IPS-NIHi7 (cell line): ENCODE results near the gene ETS1.

ENCODE experiments used
- DNase-seq: peaks from one replicate; pipeline ENCODE4 v3.0.0; 2012; ENCODE audit warnings: mixed read lengths; ENCODE audit errors: extremely low spot score

The ETS1 gene

DNA sequence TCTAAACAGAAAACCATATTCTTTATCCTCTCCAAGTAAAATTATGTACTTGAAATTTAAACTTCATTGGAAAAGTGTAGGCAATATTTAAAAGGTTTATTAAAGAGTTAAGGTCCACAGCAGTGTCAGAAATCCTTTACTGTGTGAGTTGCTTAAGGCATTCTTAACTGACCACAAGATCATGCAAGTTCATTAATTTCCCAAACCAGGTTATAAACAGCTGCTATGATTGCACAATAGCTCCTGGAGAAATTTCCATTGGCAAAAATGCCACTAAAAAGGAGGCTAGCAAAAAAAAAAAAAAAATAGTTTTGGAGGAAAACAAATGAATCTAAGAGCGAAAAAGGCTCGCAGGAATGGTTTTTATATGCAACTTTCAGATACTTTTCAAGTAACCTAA is 106.2 kb downstream of the ETS1 start:
- no peak for DNase-seq

- no peak for DNase-seq
These were observed 106.7 kb downstream of the ETS1 start for GRCh38 chr11:128480665-128481064.

DNA sequence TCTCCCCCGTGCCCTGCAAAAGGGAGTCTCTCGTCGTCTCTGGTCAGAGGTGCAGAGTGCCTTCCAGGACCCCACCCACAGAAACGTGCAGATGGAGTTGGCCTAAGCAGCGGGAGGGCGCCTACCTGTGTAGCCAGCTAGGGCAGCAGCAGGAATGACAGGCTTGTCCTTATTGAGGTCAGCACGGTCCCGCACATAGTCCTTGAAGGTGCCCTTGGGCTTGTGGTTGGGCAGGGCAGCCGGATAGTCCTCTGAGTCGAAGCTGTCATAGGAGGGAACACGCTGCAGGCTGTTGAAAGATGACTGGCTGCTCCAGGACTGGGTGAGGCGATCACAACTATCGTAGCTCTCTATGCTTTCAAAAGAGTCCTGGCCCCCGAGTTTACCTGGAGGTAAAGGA is 107.3 kb downstream of the ETS1 start:
- no peak for DNase-seq

GRCh38 chr11:128479144-128479543 is 108.2 kb downstream of the ETS1 start:
- no peak for DNase-seq

DNA sequence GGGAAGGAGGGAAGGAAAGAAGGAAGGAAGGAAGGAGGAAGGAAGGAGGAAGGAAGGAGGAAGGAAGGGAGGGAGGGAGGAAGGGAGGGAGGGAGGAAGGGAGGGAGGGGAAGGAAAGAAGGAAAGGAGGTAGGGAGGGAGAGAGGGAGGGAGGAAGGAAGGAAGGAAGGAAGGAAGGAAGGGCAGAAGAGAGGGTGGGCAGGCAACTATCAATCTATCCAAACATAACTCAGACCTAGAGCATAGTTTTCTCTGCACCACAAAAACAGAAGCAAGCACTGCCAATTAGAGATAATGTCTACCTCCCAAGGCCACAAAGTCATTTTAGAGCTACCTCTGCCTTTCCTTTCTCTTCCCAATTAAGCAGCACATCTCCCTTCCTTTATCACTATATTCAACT is 109.1 kb downstream of the ETS1 start:
- no peak for DNase-seq

DNA sequence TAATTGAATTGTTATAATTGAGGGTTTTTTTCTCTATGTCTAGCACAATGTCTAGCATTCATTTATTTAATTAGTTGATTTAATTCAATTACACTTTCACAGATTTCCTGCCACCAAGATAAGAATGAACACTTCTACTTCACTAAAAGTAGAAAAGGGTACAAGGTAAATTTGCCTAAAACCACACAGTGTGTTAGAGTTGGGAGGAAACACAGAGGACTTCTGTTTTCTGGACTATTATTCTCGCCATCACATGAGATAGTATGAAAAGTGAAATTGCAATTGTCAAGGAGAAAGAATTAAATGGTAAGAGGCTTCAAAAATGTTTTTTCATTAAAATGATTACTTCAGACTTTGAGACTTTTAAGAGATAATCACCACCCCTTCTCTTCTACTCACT is 109.5 kb downstream of the ETS1 start:
- no peak for DNase-seq

DNA sequence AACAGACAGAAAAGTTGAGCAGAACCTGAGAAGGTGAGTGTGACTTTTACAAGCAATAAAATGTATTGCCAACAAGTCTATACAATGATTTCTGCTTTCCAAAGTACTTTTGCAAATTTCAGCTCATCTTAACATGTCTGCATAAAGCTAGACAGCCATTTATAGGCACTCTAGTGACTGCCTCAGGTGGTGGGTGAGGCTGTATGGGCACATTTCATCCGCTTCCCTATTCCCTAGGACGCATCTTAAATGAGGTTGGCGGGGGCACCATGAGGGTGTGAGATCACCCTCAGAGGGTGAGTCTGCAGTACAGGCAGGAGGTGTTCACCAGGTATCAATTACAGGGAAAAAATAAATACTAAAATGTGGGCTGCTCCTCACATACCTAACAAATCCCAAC is 110.1 kb downstream of the ETS1 start:
- DNase-seq: no peak

DNA sequence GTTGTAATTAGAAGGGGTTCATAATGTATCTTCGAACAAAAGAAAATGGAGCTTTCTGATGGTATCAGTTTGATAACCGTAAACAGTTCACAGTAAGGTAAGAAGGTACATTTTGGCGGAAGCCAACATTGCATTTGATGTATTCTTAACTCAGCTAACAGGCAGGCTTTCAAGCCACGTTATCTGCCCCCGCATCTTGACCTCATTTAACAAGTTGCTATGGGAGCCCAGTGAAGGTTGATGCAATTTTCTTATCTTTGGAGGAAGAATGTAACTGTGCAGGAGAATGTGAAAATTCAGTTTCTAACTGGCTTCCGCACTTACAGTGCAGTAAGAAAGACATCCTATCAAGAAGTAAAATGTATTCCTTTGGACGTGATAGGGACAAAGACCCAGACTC is 110.6 kb downstream of the ETS1 start:
- no peak for DNase-seq

DNA sequence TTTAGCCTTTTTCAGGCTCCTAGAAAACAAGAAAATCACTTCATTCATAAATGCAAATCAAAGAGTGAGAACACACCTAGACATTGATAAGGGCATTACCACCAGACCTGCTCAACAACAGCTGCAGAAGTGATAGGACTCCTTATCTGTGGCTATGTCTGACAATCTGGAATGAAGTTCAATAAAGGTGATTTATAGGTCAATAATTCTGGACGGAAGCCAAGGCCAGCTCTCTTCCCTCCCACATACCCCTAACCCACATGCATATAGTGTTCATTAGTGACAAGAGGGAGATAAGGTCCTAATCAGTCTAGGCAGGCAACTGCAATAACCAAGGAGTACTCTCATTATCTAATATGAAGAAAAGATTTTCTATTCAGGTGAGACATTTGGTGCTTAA is 111.3 kb downstream of the ETS1 start:
- no peak for DNase-seq

- no peak for DNase-seq
These were observed 113.1 kb downstream of the ETS1 start for GRCh38 chr11:128474036-128474874.

- no peak for DNase-seq
These were observed 113.7 kb downstream of the ETS1 start for GRCh38 chr11:128473636-128474035.

- DNase-seq: no peak
These were observed 114.9 kb downstream of the ETS1 start for GRCh38 chr11:128472128-128473089.

- DNase-seq: no peak
These were observed 116.2 kb downstream of the ETS1 start for GRCh38 chr11:128471138-128471661.

- DNase-seq: no peak
These were observed 117.3 kb downstream of the ETS1 start for GRCh38 chr11:128470081-128470480.

DNA sequence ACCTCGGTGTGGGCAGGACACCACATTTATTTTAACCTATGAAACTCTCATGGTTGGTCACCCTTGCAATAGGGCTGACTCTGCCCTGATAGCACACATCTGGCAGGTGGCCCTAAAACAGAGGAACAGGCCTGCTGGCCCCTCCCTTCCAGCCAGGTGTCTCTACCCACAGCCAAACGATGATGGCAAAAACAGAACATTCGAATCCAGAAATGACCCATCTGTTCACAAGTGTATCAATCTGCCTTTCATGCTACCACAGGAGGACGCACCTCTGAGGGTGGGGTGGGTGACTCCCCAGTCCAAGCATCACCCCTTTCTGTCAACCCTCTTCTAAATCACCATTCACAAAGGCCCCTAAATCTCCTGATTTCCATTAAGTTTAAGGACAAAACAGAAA is 118.1 kb downstream of the ETS1 start:
- DNase-seq: no peak

DNA sequence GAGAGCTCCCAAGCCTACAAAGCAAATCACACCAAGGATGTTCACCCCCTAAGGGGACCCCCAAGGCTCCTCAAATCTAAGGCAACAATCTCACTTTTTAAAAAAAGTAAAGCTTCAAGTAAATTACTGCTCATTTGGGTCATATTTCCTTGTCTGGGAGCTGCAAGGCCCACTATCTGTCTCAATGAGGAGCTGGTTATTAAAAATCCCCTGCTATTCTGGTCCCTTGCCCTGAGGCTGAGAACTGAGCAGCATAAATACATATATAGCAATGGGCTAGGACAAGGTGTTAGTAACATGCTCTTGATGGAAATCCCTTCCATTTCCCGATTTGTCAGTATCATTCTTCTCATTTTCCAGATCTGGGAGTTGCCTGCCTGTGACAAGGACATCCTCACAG is 119.2 kb downstream of the ETS1 start:
- DNase-seq: no peak

DNA sequence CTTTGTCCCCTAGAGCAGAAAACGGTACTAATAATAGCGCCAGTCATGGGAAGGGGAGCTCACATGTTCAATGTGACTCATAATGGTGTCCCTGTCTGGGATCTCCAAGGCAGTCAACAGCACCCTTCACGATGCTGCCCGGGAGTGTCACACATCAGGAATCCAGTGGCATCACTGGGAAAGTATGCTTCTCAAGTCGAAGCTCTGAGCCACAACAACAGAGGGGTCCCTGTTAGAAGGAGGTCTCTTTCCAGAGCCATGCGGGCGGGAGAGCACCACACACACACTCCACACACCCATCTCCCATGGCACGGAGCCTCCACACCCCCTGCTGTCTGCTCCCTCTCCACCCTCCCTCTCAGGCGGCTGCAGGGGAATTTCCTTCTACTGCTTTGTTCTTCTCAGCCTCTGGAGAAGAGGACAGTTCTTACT is 119.7 kb downstream of the ETS1 start:
- peak; percentile 29 for DNase-seq

DNA sequence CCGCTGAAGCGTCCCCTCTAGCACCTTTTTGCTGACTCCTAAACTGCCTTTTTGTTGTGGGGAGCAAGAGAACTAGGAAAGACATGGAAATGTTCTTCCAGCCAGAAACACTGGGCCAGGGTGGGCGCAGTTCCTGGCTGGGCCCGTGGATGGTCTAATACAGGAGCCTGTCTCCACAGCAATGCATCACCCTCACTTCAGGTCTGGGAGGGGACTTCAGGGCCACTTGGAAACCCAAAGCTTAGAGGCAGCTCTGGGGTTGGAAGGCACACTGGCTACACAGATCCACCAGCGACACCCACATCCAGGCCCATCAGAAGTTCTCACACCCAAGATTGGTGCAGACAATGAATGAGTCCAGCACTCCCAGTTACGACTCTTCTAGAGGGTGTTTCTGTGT is 120.3 kb downstream of the ETS1 start:
- DNase-seq: no peak

DNA sequence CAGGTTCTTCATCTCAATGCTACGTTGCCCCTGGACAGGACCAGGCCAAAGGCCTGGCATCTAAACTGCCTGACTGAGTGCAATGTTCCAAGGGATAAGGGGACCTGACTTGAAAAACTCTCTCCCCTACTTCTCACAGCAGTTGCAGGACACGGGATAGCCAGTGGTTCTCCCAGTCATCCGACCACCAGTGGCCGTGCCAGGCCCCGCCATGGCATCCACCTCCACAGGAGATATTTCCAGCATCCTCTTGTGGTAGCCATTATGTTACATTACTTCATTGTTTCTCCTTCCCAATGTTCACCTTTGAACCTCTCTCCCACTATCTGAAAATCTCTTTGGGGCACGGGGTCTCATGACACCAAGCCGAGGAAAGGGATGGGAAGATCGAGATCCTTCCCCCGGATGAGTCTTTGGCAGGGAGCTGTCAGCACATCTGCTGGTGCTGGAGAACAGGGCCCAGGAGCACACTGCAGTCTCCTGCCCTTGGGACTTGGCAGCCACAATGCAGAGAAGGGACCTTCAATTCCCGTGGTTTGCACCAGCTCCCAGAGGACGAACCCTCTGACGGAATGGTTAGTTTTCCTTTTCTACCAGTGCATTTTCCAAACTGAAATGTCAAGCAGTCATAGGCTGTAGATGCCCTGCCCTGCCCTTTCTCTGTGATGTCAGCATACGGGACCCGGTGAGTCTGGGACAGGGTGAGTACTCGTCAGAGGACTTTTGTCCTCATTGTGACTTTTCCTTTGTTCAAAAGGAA is 121.2 kb downstream of the ETS1 start:
- DNase-seq: no peak

DNA sequence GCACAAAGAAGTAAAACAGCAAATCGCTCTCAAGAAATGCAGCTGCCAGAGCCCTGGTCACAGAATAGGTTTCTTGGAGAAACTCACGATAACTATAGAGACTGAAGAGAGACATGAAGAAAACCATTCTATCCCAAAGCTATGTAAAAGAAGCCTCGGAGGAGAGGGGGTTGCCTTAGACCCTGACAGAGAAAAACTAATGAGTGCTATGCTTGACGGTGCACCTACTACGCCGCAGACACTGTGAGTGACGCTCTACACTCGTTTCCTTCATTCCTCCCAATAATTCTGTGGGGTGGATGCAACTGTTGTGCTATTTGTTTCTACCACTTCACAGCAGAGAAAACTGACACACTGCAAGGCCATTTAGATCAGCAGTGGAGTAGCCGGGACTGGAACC is 121.8 kb downstream of the ETS1 start:
- DNase-seq: no peak

- DNase-seq: no peak
These were observed 122.4 kb downstream of the ETS1 start for GRCh38 chr11:128464878-128465450.
